Mesothelial cell of epicardium (in vitro differentiated cells): ENCODE data around the gene CSNK1A1. TPM values are rescaled to one million over a fixed set of nuclear protein-coding genes. Genes with fewer than 3 reads are reported as not detected.
"Not testable (repeated sequence)": the region's sequence is repeated elsewhere in the genome, so short reads cannot be mapped to it uniquely, and the experiment has no call there.

Experiments
- DNase-seq, 2 experiments: peaks; one replicate each; pipeline ENCODE4 v3.0.0; 2021; ENCODE audit warnings: low spot score in 2 of 2; ENCODE audit not compliant: unreplicated experiment in 2 of 2
- H3K27ac Mint-ChIP-seq: 2 replicates; pipeline ENCODE4 v1.8.0; 2021; ENCODE audit warnings: mixed read lengths
- H3K27me3 Mint-ChIP-seq: 2 replicates; pipeline ENCODE4 v1.8.0; 2021; ENCODE audit warnings: low read depth, mixed read lengths
- H3K36me3 Mint-ChIP-seq: 2 replicates; pipeline ENCODE4 v1.8.0; 2021; ENCODE audit warnings: mixed read lengths
- H3K4me1 Mint-ChIP-seq: 2 replicates; pipeline ENCODE4 v1.8.0; 2021; ENCODE audit warnings: mixed read lengths
- H3K4me3 Mint-ChIP-seq: 2 replicates; pipeline ENCODE4 v1.8.0; 2021; ENCODE audit warnings: mild to moderate bottlenecking, moderate library complexity, mixed read lengths
- H3K9me3 Mint-ChIP-seq: 2 replicates; pipeline ENCODE4 v1.8.0; 2021; ENCODE audit warnings: mixed read lengths
- total RNA-seq: library from RNA; stranded (reverse); gene quantifications from 3 replicates; pipeline ENCODE4 v1.2.1, GENCODE V29; 2021
- TF ChIP-seq, protein P1 (sequence below): fragments of 200-600 bp; sonication (generic); IDR thresholded peaks from one replicate; pipeline ENCODE4 v1.5.0; 2021; ENCODE audit warnings: antibody characterized with exemption; ENCODE audit not compliant: unreplicated experiment

CSNK1A1 gene
- 246 to 254 TPM (median 248 TPM) in 3 replicates for total RNA-seq

DNA sequence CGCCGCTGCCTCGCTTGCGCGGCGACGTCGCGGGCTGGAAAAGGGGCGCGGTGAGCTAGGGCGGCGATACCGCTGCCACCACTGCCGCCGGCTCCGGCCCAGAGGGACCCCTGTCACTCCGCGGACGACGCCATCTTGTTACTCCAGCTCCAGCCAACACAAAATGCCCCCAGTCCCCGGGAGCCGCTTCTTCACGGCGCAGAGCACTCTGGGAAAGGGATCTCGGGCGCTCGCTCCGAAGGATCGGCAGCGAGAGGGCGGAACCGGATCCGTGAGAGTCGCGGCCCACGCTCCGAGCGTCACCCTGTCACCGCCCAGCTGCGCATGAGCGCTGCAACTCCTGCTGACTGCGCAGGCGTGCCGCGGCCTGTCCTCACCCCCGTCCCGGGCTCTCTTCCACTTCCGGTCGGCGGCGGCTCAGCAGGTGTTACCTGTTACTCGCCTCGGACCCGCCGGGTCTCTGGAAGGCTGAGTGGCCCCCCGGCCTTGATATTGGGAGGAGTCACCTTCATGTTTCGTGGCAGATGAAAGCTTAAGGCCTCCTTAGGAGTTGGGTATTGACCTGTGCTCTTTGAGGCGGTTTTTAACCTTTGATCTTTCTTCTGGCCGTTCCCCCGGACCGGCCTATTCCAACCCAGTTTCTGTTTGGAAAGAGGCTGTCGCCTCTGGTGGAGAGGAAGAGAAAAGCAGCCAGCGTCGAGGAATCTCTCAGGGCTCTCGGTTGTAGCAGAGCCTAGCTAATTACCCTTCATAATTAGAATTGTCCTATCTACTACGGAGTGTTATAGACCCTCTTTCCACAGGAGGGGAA, at the start of gene CSNK1A1:
CSNK1A1 (minus strand) TSS at position 213 of the 811 bp plus-strand sequence. CDS start 475 bp downstream, outside the sequence.
- TF ChIP-seq, protein P1, sequence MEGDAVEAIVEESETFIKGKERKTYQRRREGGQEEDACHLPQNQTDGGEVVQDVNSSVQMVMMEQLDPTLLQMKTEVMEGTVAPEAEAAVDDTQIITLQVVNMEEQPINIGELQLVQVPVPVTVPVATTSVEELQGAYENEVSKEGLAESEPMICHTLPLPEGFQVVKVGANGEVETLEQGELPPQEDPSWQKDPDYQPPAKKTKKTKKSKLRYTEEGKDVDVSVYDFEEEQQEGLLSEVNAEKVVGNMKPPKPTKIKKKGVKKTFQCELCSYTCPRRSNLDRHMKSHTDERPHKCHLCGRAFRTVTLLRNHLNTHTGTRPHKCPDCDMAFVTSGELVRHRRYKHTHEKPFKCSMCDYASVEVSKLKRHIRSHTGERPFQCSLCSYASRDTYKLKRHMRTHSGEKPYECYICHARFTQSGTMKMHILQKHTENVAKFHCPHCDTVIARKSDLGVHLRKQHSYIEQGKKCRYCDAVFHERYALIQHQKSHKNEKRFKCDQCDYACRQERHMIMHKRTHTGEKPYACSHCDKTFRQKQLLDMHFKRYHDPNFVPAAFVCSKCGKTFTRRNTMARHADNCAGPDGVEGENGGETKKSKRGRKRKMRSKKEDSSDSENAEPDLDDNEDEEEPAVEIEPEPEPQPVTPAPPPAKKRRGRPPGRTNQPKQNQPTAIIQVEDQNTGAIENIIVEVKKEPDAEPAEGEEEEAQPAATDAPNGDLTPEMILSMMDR: peak; percentile 76

DNA sequence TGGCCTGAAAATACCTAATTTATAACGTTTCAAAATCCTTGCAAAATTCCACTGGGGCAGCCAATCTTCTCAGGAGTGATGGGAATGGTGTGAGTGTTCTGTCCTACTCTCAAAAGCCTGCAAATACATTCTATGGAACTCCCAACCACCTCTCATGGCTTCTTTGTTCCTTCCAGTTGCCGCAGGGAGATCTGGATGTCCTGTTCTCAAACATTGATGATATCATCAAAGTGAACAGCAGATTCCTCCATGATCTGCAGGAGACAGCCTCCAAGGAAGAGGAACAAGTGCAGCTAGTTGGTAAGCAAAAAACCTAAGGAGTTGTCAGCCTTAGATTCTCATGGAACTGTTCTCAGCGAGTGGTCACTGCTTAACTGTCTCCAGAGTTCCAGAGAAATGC, 49.7 kb upstream of the CSNK1A1 start:
- H3K36me3 Mint-ChIP-seq: peaks cover 16% of the 10 kb centered on the region
- TF ChIP-seq, protein P1: no peak
- H3K27ac Mint-ChIP-seq: no peak overlapping the region
- no peak overlapping the region for H3K4me3 Mint-ChIP-seq
- H3K9me3 Mint-ChIP-seq: no peaks in the 10 kb centered on the region
- no peaks in the 10 kb centered on the region for H3K4me1 Mint-ChIP-seq
- no peak for DNase-seq
- H3K27me3 Mint-ChIP-seq: no peaks in the 10 kb centered on the region

More for the DNA sequence above, at the start of gene CSNK1A1:
- Mint-ChIP-seq H3K4me1 (peaks cover 30% of the 10 kb centered on the region), H3K27me3 (no peaks in the 10 kb centered on the region), H3K36me3 (peaks cover 11% of the 10 kb centered on the region), H3K4me3 (peak within 1 kb of the TSS; percentile 95), H3K9me3 (no peaks in the 10 kb centered on the region), H3K27ac (peak within 1 kb of the TSS; percentile 98)
- DNase-seq: peak; percentile 97 to 99

DNA sequence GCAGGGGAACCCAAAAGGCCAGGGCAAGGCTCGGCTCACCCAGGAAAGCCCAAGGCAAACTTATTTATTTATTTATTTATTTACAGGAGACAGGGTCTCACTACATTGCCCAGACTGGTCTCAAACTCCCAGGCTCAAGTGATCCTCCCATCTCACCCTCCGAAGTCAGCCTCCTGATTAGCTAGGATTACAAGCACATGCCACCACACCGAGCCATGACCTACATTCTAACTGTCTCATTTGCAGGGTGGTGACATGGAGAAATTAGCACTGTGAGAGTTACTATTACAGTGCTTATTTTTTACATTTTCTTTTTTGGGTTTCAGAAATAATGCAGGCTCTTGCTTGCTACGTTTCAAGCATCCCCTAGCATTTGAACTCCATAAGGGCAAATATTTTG, 48.1 kb upstream of the CSNK1A1 start:
- no peaks in the 10 kb centered on the region for H3K27me3 Mint-ChIP-seq
- H3K4me3 Mint-ChIP-seq: no peak overlapping the region
- H3K27ac Mint-ChIP-seq: no peak overlapping the region
- TF ChIP-seq, protein P1: no peak
- no peak for DNase-seq
- no peaks in the 10 kb centered on the region for H3K4me1 Mint-ChIP-seq
- no peaks in the 10 kb centered on the region for H3K9me3 Mint-ChIP-seq
- peaks cover 16% of the 10 kb centered on the region for H3K36me3 Mint-ChIP-seq

DNA sequence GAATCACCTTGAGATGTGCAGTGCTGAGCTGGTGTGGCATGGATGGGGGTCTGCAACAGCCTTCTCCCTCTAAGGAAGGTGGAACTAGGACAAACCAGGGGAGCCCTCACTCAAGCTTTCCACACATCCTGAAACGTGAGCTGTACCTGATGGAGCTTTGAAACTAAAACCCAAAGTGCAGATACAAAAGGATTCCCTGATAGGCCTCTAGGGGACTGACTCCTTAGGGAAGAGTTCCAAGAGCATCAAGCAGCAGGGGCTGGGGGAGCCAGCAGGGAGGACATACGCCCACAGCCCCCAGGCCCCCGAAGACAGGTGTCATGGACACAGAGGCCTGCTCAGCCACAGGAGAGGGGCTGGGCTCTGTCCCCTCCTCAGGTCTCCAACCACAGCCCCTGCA, 47.7 kb upstream of the CSNK1A1 start:
- H3K4me3 Mint-ChIP-seq: no peak overlapping the region
- no peak for DNase-seq
- H3K4me1 Mint-ChIP-seq: no peaks in the 10 kb centered on the region
- TF ChIP-seq, protein P1: no peak
- H3K27me3 Mint-ChIP-seq: no peaks in the 10 kb centered on the region
- peaks cover 16% of the 10 kb centered on the region for H3K36me3 Mint-ChIP-seq
- H3K27ac Mint-ChIP-seq: no peak overlapping the region
- H3K9me3 Mint-ChIP-seq: no peaks in the 10 kb centered on the region

DNA sequence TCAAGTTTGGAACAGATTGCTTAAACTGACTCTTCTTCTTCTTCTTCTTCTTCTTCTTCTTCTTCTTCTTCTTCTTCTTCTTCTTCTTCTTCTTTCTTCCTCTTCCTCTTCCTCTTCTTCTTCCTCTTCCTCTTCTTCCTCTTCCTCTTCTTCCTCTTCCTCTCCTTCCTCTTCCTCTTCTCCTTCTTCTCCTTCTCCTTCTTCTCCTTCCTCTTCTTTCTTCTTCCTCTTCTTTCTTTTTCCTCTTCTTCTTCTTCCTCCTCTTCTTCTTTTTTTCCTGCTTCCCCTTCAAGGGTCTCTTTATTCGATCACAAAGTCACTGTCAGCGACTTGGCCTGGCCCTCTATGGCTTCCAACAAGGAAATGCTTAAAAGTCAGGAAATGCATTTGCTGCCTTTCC, 47.0 kb upstream of the CSNK1A1 start:
- not testable (repeated sequence) for H3K9me3 Mint-ChIP-seq, H3K27me3 Mint-ChIP-seq, H3K27ac Mint-ChIP-seq, H3K4me1 Mint-ChIP-seq, H3K4me3 Mint-ChIP-seq, DNase-seq
- H3K36me3 Mint-ChIP-seq: peaks cover 16% of the 10 kb centered on the region

DNA sequence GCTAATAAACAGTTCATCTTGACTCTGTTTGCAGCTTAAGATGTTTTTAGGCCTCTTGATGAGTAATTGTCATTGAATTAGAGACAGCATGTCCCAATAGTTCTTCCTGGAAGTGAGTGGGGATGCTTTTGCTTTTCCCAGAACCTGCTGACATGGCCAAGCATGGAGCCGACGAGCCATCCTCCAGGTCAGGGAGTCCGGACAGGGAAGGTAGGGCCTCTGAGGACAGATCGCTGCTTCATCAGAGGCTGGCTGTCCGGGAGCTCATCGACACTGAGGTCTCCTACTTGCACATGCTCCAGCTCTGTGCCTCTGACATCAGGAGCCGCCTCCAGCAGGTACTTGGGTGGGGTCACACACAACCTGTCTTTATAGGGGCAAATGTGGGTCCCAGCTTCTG, 46.4 kb upstream of the CSNK1A1 start:
- Mint-ChIP-seq H3K9me3 (no peaks in the 10 kb centered on the region), H3K27me3 (no peaks in the 10 kb centered on the region), H3K4me1 (peaks cover 1% of the 10 kb centered on the region), H3K4me3 (no peak overlapping the region), H3K27ac (no peak overlapping the region), H3K36me3 (peaks cover 13% of the 10 kb centered on the region)
- DNase-seq: no peak
- TF ChIP-seq, protein P1: no peak
